ENCODE data around the gene CADPS2.
A peak's percentile ranks its signal among the peaks of the same experiment; 100 is the strongest.

The CADPS2 gene

DNA sequence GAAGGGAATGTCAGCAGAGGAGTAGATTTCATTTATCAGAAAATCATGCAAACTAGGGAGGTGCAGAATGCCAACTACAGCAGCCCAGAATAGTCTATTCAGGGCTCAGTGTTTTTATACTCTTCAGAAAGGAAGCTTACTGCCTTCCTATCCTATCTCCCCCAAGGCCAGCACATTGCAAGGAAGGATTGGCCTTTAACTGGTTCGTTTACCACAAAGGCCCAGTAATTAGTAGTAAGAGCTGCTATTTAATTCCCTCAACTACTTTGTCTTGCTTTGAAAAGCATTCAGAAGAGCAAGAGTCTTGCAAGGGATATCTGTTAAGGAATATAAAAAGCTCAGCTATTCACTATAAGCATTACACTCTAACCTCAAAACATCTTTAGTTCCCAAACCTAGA lies 97.1 kb downstream of the CADPS2 start:
- TF ChIP-seq, protein P1, sequence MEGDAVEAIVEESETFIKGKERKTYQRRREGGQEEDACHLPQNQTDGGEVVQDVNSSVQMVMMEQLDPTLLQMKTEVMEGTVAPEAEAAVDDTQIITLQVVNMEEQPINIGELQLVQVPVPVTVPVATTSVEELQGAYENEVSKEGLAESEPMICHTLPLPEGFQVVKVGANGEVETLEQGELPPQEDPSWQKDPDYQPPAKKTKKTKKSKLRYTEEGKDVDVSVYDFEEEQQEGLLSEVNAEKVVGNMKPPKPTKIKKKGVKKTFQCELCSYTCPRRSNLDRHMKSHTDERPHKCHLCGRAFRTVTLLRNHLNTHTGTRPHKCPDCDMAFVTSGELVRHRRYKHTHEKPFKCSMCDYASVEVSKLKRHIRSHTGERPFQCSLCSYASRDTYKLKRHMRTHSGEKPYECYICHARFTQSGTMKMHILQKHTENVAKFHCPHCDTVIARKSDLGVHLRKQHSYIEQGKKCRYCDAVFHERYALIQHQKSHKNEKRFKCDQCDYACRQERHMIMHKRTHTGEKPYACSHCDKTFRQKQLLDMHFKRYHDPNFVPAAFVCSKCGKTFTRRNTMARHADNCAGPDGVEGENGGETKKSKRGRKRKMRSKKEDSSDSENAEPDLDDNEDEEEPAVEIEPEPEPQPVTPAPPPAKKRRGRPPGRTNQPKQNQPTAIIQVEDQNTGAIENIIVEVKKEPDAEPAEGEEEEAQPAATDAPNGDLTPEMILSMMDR (IDR thresholded peaks at IDR 0.05; ENCODE audit: insufficient read depth, low read depth, low read length, missing control alignments) = no peak
- no peak overlapping the region for H3K4me3 ChIP-seq (ENCODE audit: low read length)
- DNase-seq (ENCODE audit: low read depth) = no peak

DNA sequence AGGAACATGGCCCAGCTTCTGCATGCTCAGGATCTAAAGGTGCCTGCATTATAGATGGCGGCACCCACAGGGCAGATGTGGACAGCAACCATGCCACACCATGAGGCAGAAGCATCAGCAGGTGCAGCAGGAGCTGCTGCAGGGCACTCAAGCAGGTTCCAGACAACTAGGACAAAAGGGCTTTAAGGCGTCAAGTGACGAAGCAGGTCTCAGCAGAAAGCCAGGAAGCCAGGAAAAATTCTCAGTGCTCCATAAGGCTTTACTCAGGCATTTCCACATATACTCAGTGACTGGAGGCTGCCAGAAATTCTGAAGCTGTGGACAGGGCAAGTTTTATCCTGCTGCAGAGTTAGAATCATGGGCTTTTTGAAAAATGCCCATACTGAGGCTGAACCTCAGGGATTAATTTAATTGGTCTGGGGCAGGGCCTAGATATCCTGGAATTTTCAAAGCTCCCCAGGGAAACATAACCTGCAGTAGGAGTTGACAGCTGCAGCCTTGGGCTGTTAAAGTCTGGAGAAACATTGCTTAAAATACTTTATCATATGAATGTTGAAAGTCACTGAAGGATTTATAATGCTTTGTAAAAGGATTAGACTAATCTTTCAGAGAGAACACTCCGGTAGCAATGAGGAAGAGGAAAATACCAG lies 115.4 kb downstream of the CADPS2 start:
- H3K4me3 ChIP-seq (ENCODE audit: low read length) = no peak overlapping the region
- TF ChIP-seq, protein P1 (IDR thresholded peaks at IDR 0.05; ENCODE audit: insufficient read depth, low read depth, low read length, missing control alignments) = no peak
- no peak for DNase-seq (ENCODE audit: low read depth)

DNA sequence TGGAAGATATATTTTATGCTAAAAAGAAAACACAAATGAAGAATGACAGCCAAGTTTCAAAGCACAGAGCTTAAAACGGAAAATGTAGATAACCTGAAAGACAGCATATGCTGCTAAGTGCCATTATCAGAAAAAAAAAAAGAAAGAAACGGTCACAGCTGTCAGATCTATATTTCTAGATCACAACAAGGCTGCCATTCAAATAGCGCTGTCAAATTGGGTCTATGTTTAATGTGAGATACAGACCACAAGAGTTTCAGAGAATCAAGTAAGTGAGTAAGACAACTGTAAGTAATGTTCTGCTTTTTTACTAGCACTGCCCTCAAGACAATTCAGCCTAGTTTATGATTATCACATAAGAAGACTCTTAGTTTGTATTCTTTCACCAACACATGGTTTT lies 117.4 kb downstream of the CADPS2 start:
- no peak overlapping the region for H3K4me3 ChIP-seq (ENCODE audit: low read length)
- no peak for DNase-seq (ENCODE audit: low read depth)
- TF ChIP-seq, protein P1 (IDR thresholded peaks at IDR 0.05; ENCODE audit: insufficient read depth, low read depth, low read length, missing control alignments) = no peak

DNA sequence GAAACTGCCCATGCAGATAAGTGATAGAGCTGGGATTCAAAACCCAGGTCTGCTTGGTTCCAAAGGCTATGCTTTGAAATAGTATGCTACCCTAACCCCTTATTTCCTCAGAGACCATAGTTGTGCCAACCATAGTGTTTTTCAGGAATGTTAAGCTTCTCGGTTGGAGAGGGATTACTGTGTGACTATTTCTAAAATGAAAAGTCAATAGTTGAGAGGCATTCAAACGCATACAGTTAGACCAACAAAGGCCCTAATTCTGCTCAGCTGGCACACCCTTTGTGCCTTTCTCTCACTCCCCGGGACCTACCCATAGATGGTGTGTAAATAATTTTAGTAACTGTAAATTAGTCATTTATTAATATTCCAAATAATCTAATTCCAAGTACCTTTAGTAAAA lies 118.9 kb downstream of the CADPS2 start:
- TF ChIP-seq, protein P1 (IDR thresholded peaks at IDR 0.05; ENCODE audit: insufficient read depth, low read depth, low read length, missing control alignments) = no peak
- H3K4me3 ChIP-seq (ENCODE audit: low read length) = no peak overlapping the region
- no peak for DNase-seq (ENCODE audit: low read depth)

DNA sequence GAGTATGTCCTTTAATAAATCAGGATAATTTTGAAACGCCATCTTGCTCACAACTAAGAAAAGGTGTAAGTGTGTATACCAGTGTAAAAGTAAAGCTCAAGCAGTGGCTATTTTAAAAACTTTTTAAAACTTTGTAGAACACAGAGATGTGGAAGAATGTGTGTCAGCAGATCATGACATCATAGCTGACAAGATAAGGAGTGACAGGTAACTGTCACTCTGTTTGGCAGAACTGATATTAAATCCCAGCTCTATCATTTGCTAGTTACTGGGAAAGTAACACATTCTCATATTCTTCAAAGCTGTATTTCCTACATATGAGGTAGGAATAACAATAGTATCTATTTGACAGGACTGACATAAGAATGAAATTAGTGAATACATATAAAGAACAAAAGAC lies 119.7 kb downstream of the CADPS2 start:
- TF ChIP-seq, protein P1 (IDR thresholded peaks at IDR 0.05; ENCODE audit: insufficient read depth, low read depth, low read length, missing control alignments) = no peak
- no peak for DNase-seq (ENCODE audit: low read depth)
- H3K4me3 ChIP-seq (ENCODE audit: low read length) = no peak overlapping the region

DNA sequence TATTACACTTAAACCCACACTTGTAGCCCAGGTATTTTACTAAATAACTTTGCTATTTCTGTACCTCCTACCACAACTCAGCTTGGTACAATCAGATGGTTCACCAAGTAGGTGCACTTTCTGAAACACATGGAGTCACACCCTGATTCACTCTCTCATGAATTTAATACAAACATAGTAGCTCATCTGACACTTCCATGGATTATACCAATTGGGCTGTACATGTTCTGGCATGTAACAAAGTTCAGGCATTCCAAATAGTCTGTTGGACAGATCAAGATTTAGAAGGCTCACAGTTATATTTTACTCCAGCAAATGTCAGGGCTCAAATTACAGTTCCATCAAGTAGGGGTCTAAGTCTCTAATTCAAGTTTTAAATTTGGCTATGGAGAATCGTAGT lies 121.4 kb downstream of the CADPS2 start:
- no peak overlapping the region for H3K4me3 ChIP-seq (ENCODE audit: low read length)
- DNase-seq (ENCODE audit: low read depth) = peak; percentile 57
- TF ChIP-seq, protein P1 (IDR thresholded peaks at IDR 0.05; ENCODE audit: insufficient read depth, low read depth, low read length, missing control alignments) = no peak

DNA sequence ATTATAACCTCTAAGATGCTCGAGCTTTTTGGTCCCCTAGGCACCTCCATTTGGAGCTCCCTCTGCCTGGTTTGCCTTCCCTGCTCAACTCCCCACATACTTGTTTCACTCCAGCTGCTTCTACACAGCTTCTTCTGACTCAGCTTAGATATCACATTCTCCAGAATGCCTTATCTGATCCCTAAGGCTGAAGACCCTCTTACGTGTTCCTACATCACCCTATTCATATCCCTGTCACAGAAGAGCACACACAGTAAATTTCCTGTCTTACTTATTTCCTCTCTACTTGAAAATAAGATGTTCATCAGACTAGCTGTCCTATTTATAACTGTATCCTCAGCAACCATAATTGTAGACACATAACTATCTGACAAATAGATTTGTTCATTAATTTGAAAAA lies 122.2 kb downstream of the CADPS2 start:
- no peak overlapping the region for H3K4me3 ChIP-seq (ENCODE audit: low read length)
- TF ChIP-seq, protein P1 (IDR thresholded peaks at IDR 0.05; ENCODE audit: insufficient read depth, low read depth, low read length, missing control alignments) = no peak
- no peak for DNase-seq (ENCODE audit: low read depth)

Data from epithelial cell of esophagus (primary cell).